ENCODE data around the gene MFAP2. TPM values are rescaled to one million over a fixed set of nuclear protein-coding genes. Genes with fewer than 3 reads are reported as not detected.

The MFAP2 gene
- total and polyA plus RNA-seq, 7 experiments from 2014 or later, result 0.76 TPM; not detected in 6

DNA sequence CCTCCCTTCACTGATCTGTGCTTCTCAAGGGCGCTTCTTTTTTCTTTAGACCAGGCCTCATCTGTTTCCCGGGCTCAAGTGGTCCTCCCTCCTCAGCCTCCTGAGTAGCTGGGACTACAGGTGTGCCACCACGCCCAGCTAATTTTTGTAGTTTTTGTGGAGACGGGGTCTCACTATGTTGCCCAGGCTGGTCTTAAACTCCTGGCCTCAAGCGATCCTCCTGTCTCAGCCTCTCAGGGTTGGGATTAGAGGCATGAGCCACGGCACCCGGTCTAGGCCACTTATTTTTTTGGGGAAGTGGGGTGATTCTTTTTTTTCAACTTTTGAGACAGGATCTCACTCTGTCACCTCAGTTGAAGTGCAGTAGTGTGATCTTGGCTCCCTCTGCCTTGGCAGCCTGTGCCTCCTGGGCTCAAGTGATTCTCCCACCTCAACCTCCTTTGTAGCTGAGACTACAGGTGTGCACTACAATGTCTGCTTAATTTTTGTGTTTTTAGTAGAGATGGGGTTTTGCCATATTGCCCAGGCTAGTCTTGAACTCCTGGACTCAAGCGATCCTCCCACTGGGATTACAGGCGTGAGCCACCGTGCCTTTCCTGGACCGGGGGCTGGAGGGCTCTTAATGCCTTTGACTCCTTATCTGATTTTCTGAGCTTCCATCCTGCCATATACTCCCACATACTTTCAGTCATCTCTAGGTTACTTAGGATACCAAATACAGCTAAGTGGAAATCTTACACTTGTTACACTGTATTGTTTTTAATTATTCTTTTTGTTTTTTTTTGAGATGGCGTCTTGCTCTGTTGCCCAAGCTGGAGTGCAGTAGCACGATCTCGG lies 18.9 kb downstream of the MFAP2 start:
- Mint-ChIP-seq H3K27ac (peak overlapping the region in 4 of 9 donors; percentile 13 to 22 (median 20)), H3K4me3 (peak overlapping the region; percentile 62 to 84 (median 74)), H3K36me3 (peaks cover 0 to 7% (median 0%) of the 10 kb centered on the region in 5 donors), H3K4me1 (peaks cover 4 to 14% (median 10%) of the 10 kb centered on the region in 7 donors), H3K9me3 (peaks cover 0 to 3% (median 0%) of the 10 kb centered on the region in 11 donors), H3K27me3 (no peaks in the 10 kb centered on the region)
- ChIA-PET CTCF (interaction anchor here (0.6 to 2.2 kb wide), 6 partner anchors 10 to 85 kb away, joined by 3 to 14 read pairs (median 6); partner anchors contain the start of gene CROCC), POLR2A (interaction anchor here (0.7 to 1.5 kb wide), 5 partner anchors 10 to 73 kb away, joined by 3 to 13 read pairs (median 4); no protein-coding TSS in a partner anchor)
- Histone ChIP-seq H3K4me1 (ENCODE audit: control insufficient read depth in 2 of 2, insufficient read depth in 2 of 2, low read length in 2 of 2) (peaks cover 0 to 4% of the 10 kb centered on the region in 2 donors), H3K9me3 (ENCODE audit: control insufficient read depth in 2 of 3, low read length in 3 of 3) (no peaks in the 10 kb centered on the region), H3K27ac (ENCODE audit: low read depth, low read length) (no peak overlapping the region), H3K4me3 (ENCODE audit: low read length) (peak overlapping the region; percentile 39), H3K27me3 (ENCODE audit: control insufficient read depth in 2 of 2, insufficient read depth in 2 of 2, low read length in 2 of 2) (no peaks in the 10 kb centered on the region), H3K36me3 (ENCODE audit: control insufficient read depth in 2 of 3, insufficient read depth in 3 of 3, low read length in 3 of 3) (peaks cover 0 to 16% (median 0%) of the 10 kb centered on the region in 3 experiments)
- intact Hi-C loops (cut with micrococcal nuclease), result loop anchor here (2.0 to 10.0 kb wide), 3 partner anchors 47 to 57 kb away; partner anchors contain the start of gene ATP13A2 (in 1 of the 2)
- DNase-seq (no peak), ATAC-seq (no peak)

GRCh38 chr1:16960560-16961296 lies 19.7 kb downstream of the MFAP2 start:
- H3K36me3 ChIP-seq (ENCODE audit: control insufficient read depth in 2 of 3, insufficient read depth in 3 of 3, low read length in 3 of 3), result peaks cover 0 to 14% (median 0%) of the 10 kb centered on the region in 3 experiments
- peaks cover 0 to 7% (median 0%) of the 10 kb centered on the region in 5 donors for H3K36me3 Mint-ChIP-seq
- ChIA-PET POLR2A (interaction anchor here (0.7 to 1.5 kb wide), 7 partner anchors 9 to 72 kb away, joined by 3 to 13 read pairs (median 3); no protein-coding TSS in a partner anchor), CTCF (interaction anchor here (0.7 to 2.2 kb wide), 7 partner anchors 8 to 85 kb away, joined by 3 to 14 read pairs (median 5); partner anchors contain the start of gene CROCC)
- peak overlapping the region; percentile 40 for H3K4me3 ChIP-seq (ENCODE audit: low read length)
- peaks cover 0 to 4% of the 10 kb centered on the region in 2 donors for H3K4me1 ChIP-seq (ENCODE audit: control insufficient read depth in 2 of 2, insufficient read depth in 2 of 2, low read length in 2 of 2)
- H3K4me3 Mint-ChIP-seq, result peak overlapping the region; percentile 71 to 87 (median 82)
- peak; percentile 92 for ATAC-seq
- H3K27ac ChIP-seq (ENCODE audit: low read depth, low read length), result peak overlapping the region; percentile 48
- peak; percentile 50 to 83 (median 66) for DNase-seq
- H3K4me1 Mint-ChIP-seq, result peaks cover 4 to 14% (median 10%) of the 10 kb centered on the region in 7 donors
- no peaks in the 10 kb centered on the region for H3K9me3 ChIP-seq (ENCODE audit: control insufficient read depth in 2 of 3, low read length in 3 of 3)
- no peaks in the 10 kb centered on the region for H3K27me3 Mint-ChIP-seq
- intact Hi-C loops (cut with micrococcal nuclease), result loop anchor here (1.0 to 10.0 kb wide), 5 partner anchors 9 to 86 kb away; partner anchors contain the start of gene ATP13A2 (in 1 of the 2)
- peak overlapping the region; percentile 14 to 83 (median 68) for H3K27ac Mint-ChIP-seq
- H3K27me3 ChIP-seq (ENCODE audit: control insufficient read depth in 2 of 2, insufficient read depth in 2 of 2, low read length in 2 of 2), result no peaks in the 10 kb centered on the region
- peaks cover 0 to 3% (median 0%) of the 10 kb centered on the region in 11 donors for H3K9me3 Mint-ChIP-seq

- Mint-ChIP-seq H3K4me1 (peaks cover 4 to 14% (median 10%) of the 10 kb centered on the region in 7 donors), H3K9me3 (no peaks in the 10 kb centered on the region), H3K27me3 (no peaks in the 10 kb centered on the region), H3K36me3 (no peaks in the 10 kb centered on the region), H3K4me3 (no peak overlapping the region), H3K27ac (peak overlapping the region in 1 of 9 donors; percentile 25)
- Histone ChIP-seq H3K4me1 (ENCODE audit: control insufficient read depth in 2 of 2, insufficient read depth in 2 of 2, low read length in 2 of 2) (peaks cover 0 to 4% of the 10 kb centered on the region in 2 donors), H3K27ac (ENCODE audit: low read depth, low read length) (no peak overlapping the region), H3K27me3 (ENCODE audit: control insufficient read depth in 2 of 2, insufficient read depth in 2 of 2, low read length in 2 of 2) (no peaks in the 10 kb centered on the region), H3K9me3 (ENCODE audit: control insufficient read depth in 2 of 3, low read length in 3 of 3) (no peaks in the 10 kb centered on the region), H3K4me3 (ENCODE audit: low read length) (no peak overlapping the region), H3K36me3 (ENCODE audit: control insufficient read depth in 2 of 3, insufficient read depth in 3 of 3, low read length in 3 of 3) (peaks cover 0 to 22% (median 0%) of the 10 kb centered on the region in 3 experiments)
- no peak for ATAC-seq
- intact Hi-C loops (cut with micrococcal nuclease), result loop anchor here in 1 of 2 donors (10.0 kb wide), 1 partner anchor 276 kb away; no protein-coding TSS in a partner anchor
- no peak for DNase-seq
- POLR2A ChIA-PET, result no interaction called here
- CTCF ChIA-PET, result no interaction called here
Observed at GRCh38 chr1:16958475-16958874, 21.9 kb downstream of the MFAP2 start.

DNA sequence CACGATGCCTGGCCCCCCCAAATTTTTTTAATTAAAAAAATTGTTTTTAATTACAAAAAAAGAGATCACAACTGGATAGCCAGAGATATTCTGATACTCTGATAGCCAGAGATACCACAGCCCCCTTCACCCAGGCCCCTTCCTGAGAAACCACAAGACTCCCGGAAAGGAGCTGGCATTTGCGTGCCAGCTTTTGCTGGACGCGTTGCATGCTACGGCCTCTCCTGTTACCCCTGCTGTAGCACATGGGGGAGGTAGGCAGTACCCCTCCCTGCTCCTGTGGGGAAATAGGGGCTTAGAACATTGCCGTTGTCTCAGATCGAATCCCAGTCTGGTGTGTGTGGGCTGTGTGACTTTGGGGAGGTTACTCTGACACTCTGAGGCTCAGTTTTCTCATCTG lies 22.7 kb downstream of the MFAP2 start:
- peaks cover 0 to 4% of the 10 kb centered on the region in 2 donors for H3K4me1 ChIP-seq (ENCODE audit: control insufficient read depth in 2 of 2, insufficient read depth in 2 of 2, low read length in 2 of 2)
- intact Hi-C loops (cut with micrococcal nuclease), result loop anchor here in 1 of 2 donors (10.0 kb wide), 1 partner anchor 277 kb away; no protein-coding TSS in a partner anchor
- ATAC-seq (no peak), DNase-seq (no peak)
- POLR2A ChIA-PET, result no interaction called here
- CTCF ChIA-PET, result no interaction called here
- no peaks in the 10 kb centered on the region for H3K27me3 ChIP-seq (ENCODE audit: control insufficient read depth in 2 of 2, insufficient read depth in 2 of 2, low read length in 2 of 2)
- Mint-ChIP-seq H3K36me3 (no peaks in the 10 kb centered on the region), H3K4me1 (peaks cover 4 to 12% (median 10%) of the 10 kb centered on the region in 7 donors), H3K4me3 (no peak overlapping the region), H3K27ac (peak overlapping the region in 1 of 9 donors; percentile 59), H3K27me3 (no peaks in the 10 kb centered on the region), H3K9me3 (no peaks in the 10 kb centered on the region)
- H3K36me3 ChIP-seq (ENCODE audit: control insufficient read depth in 2 of 3, insufficient read depth in 3 of 3, low read length in 3 of 3), result peaks cover 0 to 22% (median 0%) of the 10 kb centered on the region in 3 experiments
- H3K27ac ChIP-seq (ENCODE audit: low read depth, low read length), result no peak overlapping the region
- no peak overlapping the region for H3K4me3 ChIP-seq (ENCODE audit: low read length)
- no peaks in the 10 kb centered on the region for H3K9me3 ChIP-seq (ENCODE audit: control insufficient read depth in 2 of 3, low read length in 3 of 3)

DNA sequence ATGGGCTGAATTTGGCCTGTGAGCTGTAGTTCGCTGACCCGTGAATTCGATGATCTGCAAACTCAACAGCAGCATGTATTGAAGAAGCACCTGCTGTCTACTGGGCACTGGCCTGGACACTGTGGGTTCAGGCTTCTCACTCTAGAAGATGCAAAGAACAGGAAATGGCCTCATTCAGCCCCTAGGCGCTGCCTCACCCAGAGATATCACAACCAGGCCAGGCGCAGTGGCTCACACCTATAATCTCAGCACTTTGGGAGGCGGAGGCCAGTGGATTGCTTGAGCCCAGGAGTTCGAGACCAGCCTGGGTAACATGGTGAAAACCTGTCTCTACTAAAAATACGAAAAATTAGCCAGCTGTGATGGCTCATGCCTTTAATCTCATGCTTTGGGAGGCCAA lies 23.6 kb downstream of the MFAP2 start:
- no peaks in the 10 kb centered on the region for H3K27me3 Mint-ChIP-seq
- CTCF ChIA-PET, result no interaction called here
- intact Hi-C loops (cut with micrococcal nuclease), result loop anchor here in 1 of 2 donors (10.0 kb wide), 1 partner anchor 278 kb away; no protein-coding TSS in a partner anchor

GRCh38 chr1:16955186-16955585 lies 25.2 kb downstream of the MFAP2 start:
- Mint-ChIP-seq H3K27me3 (no peaks in the 10 kb centered on the region), H3K4me3 (no peak overlapping the region), H3K9me3 (no peaks in the 10 kb centered on the region), H3K4me1 (peaks cover under 1 to 6% (median 2%) of the 10 kb centered on the region in 7 donors), H3K36me3 (no peaks in the 10 kb centered on the region), H3K27ac (no peak overlapping the region)
- H3K4me3 ChIP-seq (ENCODE audit: low read length), result no peak overlapping the region
- no peak overlapping the region for H3K27ac ChIP-seq (ENCODE audit: low read depth, low read length)
- H3K27me3 ChIP-seq (ENCODE audit: control insufficient read depth in 2 of 2, insufficient read depth in 2 of 2, low read length in 2 of 2), result no peaks in the 10 kb centered on the region
- ChIA-PET CTCF (no interaction called here), POLR2A (no interaction called here)
- intact Hi-C loops (cut with micrococcal nuclease), result loop anchor here in 1 of 2 donors (10.0 kb wide), 1 partner anchor 280 kb away; no protein-coding TSS in a partner anchor
- DNase-seq (no peak), ATAC-seq (no peak)
- no peaks in the 10 kb centered on the region for H3K9me3 ChIP-seq (ENCODE audit: control insufficient read depth in 2 of 3, low read length in 3 of 3)
- peaks cover 0 to 22% (median 0%) of the 10 kb centered on the region in 3 experiments for H3K36me3 ChIP-seq (ENCODE audit: control insufficient read depth in 2 of 3, insufficient read depth in 3 of 3, low read length in 3 of 3)
- H3K4me1 ChIP-seq (ENCODE audit: control insufficient read depth in 2 of 2, insufficient read depth in 2 of 2, low read length in 2 of 2), result no peaks in the 10 kb centered on the region

More for the DNA sequence above, 23.6 kb downstream of the MFAP2 start:
- DNase-seq (no peak), ATAC-seq (no peak)
- H3K4me1 Mint-ChIP-seq, result peaks cover 4 to 15% (median 9%) of the 10 kb centered on the region in 7 donors
- POLR2A ChIA-PET, result interaction anchor here (0.6 to 1.5 kb wide), 2 partner anchors 10 to 53 kb away, joined by 3 to 4 read pairs; no protein-coding TSS in a partner anchor
- H3K27ac Mint-ChIP-seq, result no peak overlapping the region
- no peak overlapping the region for H3K4me3 Mint-ChIP-seq
- Histone ChIP-seq H3K27ac (ENCODE audit: low read depth, low read length) (no peak overlapping the region), H3K27me3 (ENCODE audit: control insufficient read depth in 2 of 2, insufficient read depth in 2 of 2, low read length in 2 of 2) (no peaks in the 10 kb centered on the region), H3K4me3 (ENCODE audit: low read length) (no peak overlapping the region), H3K9me3 (ENCODE audit: control insufficient read depth in 2 of 3, low read length in 3 of 3) (no peaks in the 10 kb centered on the region), H3K36me3 (ENCODE audit: control insufficient read depth in 2 of 3, insufficient read depth in 3 of 3, low read length in 3 of 3) (peaks cover 0 to 22% (median 0%) of the 10 kb centered on the region in 3 experiments), H3K4me1 (ENCODE audit: control insufficient read depth in 2 of 2, insufficient read depth in 2 of 2, low read length in 2 of 2) (peaks cover 0 to 4% of the 10 kb centered on the region in 2 donors)
- no peaks in the 10 kb centered on the region for H3K9me3 Mint-ChIP-seq
- no peaks in the 10 kb centered on the region for H3K36me3 Mint-ChIP-seq
